Measurements from ENCODE around the gene CACNB1. TPM values are rescaled to one million over a fixed set of nuclear protein-coding genes. Genes with fewer than 3 reads are reported as not detected.

Gene CACNB1
- total and polyA plus RNA-seq, 2 experiments from 2014 or later, result 6.6 to 7.1 TPM

DNA sequence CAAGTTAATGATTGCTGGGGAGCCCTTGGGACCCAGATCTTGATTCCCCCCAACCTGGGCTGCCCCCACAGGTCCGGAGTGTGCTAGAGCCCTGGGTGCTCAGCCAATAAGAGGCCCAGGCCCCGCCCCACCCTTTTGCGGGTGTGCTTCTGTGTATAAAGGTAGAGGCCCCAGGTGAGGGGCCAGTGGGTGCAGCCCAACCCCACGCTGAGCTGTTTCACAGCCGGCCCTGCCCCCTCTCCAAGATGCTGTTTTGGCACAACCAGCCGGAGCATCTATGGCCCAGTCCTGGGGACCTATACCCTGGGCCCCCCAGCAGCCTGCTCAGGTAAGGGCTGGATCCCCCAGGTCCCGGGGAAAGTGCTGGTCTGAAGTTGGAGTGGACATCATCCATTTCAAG lies 40.1 kb upstream of the CACNB1 start:
- TF ChIP-seq EZH2phosphoT487 (IDR thresholded peaks at IDR 0.05; ENCODE audit: insufficient read depth, low read depth) (no peak), EZH2 (IDR thresholded peaks at IDR 0.05; ENCODE audit: insufficient read depth, poor library complexity, severe bottlenecking) (no peak)

GRCh38 chr17:39236981-39237441 lies 39.5 kb upstream of the CACNB1 start:
- no peak for TF ChIP-seq EZH2phosphoT487 (IDR thresholded peaks at IDR 0.05; ENCODE audit: insufficient read depth, low read depth)
- no peak overlapping the region for H3K9ac ChIP-seq
- 52 to 61% methylated on average over 5 to 6 of the region's 6 CpGs for WGBS, 2 experiments (ENCODE audit: low coverage in 1 of 2, low lambda C conversion rate in 2 of 2, missing lambda C conversion rate in 2 of 2)
- H3K9me3 ChIP-seq (ENCODE audit: low read depth), result no peaks in the 10 kb centered on the region
- no peak overlapping the region for H3K27ac ChIP-seq
- no peaks in the 10 kb centered on the region for H3K36me3 ChIP-seq (ENCODE audit: low read depth)
- H3F3A ChIP-seq (ENCODE audit: insufficient read depth), result no peaks in the 10 kb centered on the region
- H3K4me3 ChIP-seq, result no peak overlapping the region
- H3K9me2 ChIP-seq (ENCODE audit: insufficient read depth), result no peaks in the 10 kb centered on the region
- DNase-seq, result no peak
- in situ Hi-C loops (cut with MboI), result no loop called here
- H3K27me3 ChIP-seq (replicated peaks; ENCODE audit: insufficient read depth), result no peaks in the 10 kb centered on the region
- H3K79me2 ChIP-seq (ENCODE audit: insufficient read depth), result no peaks in the 10 kb centered on the region
- no peaks in the 10 kb centered on the region for H3K4me1 ChIP-seq (ENCODE audit: insufficient read depth)
- H3K4me2 ChIP-seq (ENCODE audit: unreplicated experiment), result no peak overlapping the region
- no peak overlapping the region for H2AFZ ChIP-seq
- no peaks in the 10 kb centered on the region for H4K20me1 ChIP-seq (ENCODE audit: insufficient read depth)

More for the DNA sequence above, 40.1 kb upstream of the CACNB1 start:
- Histone ChIP-seq H3K4me2 (ENCODE audit: unreplicated experiment) (no peak overlapping the region), H3F3A (ENCODE audit: insufficient read depth) (no peaks in the 10 kb centered on the region), H3K79me2 (ENCODE audit: insufficient read depth) (no peaks in the 10 kb centered on the region), H3K9me2 (ENCODE audit: insufficient read depth) (no peaks in the 10 kb centered on the region), H4K20me1 (ENCODE audit: insufficient read depth) (no peaks in the 10 kb centered on the region), H3K9ac (no peak overlapping the region), H3K4me3 (no peak overlapping the region), H2AFZ (no peak overlapping the region), H3K9me3 (ENCODE audit: low read depth) (no peaks in the 10 kb centered on the region), H3K27me3 (replicated peaks; ENCODE audit: insufficient read depth) (no peaks in the 10 kb centered on the region), H3K27ac (no peak overlapping the region), H3K4me1 (ENCODE audit: insufficient read depth) (no peaks in the 10 kb centered on the region), H3K36me3 (ENCODE audit: low read depth) (no peaks in the 10 kb centered on the region)
- DNase-seq, result no peak
- in situ Hi-C loops (cut with MboI), result no loop called here
- 63 to 72% methylated on average over 7 of the region's 7 CpGs for WGBS, 2 experiments (ENCODE audit: low coverage in 1 of 2, low lambda C conversion rate in 2 of 2, missing lambda C conversion rate in 2 of 2)

GRCh38 chr17:39236450-39236927 lies 39.0 kb upstream of the CACNB1 start:
- H3K79me2 ChIP-seq (ENCODE audit: insufficient read depth), result no peaks in the 10 kb centered on the region
- in situ Hi-C loops (cut with MboI), result no loop called here
- no peaks in the 10 kb centered on the region for H3K9me3 ChIP-seq (ENCODE audit: low read depth)
- no peak for TF ChIP-seq EZH2phosphoT487 (IDR thresholded peaks at IDR 0.05; ENCODE audit: insufficient read depth, low read depth)
- no peak for TF ChIP-seq EZH2 (IDR thresholded peaks at IDR 0.05; ENCODE audit: insufficient read depth, poor library complexity, severe bottlenecking)
- no peaks in the 10 kb centered on the region for H3F3A ChIP-seq (ENCODE audit: insufficient read depth)
- no peak overlapping the region for H3K4me2 ChIP-seq (ENCODE audit: unreplicated experiment)
- no peak overlapping the region for H3K9ac ChIP-seq
- 52 to 61% methylated on average over 5 of the region's 5 CpGs for WGBS, 2 experiments (ENCODE audit: low coverage in 1 of 2, low lambda C conversion rate in 2 of 2, missing lambda C conversion rate in 2 of 2)
- peaks cover 4% of the 10 kb centered on the region for H3K4me1 ChIP-seq (ENCODE audit: insufficient read depth)
- no peak for DNase-seq
- H3K4me3 ChIP-seq, result no peak overlapping the region
- H3K36me3 ChIP-seq (ENCODE audit: low read depth), result no peaks in the 10 kb centered on the region
- H3K9me2 ChIP-seq (ENCODE audit: insufficient read depth), result no peaks in the 10 kb centered on the region
- H2AFZ ChIP-seq, result no peak overlapping the region
- H4K20me1 ChIP-seq (ENCODE audit: insufficient read depth), result no peaks in the 10 kb centered on the region
- H3K27me3 ChIP-seq (replicated peaks; ENCODE audit: insufficient read depth), result no peaks in the 10 kb centered on the region
- no peak overlapping the region for H3K27ac ChIP-seq

DNA sequence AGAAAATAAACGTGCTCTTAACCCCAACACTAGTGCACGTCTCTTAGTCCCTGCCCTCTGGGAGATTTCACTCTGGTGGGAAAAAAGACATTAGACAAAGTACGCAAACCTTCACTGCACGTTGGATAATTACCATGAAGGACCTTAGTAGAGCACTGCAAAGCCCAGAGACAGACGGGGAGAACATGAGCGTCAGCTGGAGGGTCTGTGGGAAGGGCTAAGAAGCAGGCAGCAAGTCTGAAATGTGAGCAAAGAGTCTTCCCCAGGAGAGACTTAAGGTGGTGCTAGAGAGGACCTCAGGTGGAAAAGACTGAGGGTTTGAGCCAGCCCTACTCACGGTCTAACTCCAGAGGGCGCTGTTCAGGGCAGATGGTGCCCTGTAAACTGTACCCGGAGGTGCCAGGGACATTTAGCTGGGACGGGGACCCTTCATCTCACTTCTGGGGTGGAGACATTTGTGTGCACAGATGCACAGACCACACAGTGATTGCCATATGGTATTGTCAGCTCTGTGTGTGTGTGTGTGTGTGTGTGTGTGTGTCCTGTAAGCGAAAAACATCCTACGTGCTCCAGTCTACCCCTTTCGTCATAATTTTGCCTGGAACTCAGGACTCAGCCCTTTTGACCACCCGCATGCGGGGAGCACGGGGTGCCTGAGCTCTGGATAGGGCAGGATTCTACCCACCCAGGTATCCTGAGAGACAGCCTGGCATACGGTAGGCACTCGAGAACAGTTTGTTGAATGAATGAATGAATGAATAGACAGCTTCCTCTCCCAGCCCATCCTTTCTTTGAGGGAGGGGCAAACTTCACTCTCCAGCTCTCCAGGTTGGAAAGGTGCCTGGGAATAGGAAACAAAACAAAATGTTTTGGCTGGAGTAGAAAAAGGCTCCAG lies 38.3 kb upstream of the CACNB1 start:
- Histone ChIP-seq H2AFZ (no peak overlapping the region), H3K4me2 (ENCODE audit: unreplicated experiment) (no peak overlapping the region), H3K4me3 (no peak overlapping the region), H4K20me1 (ENCODE audit: insufficient read depth) (no peaks in the 10 kb centered on the region), H3K27me3 (replicated peaks; ENCODE audit: insufficient read depth) (no peaks in the 10 kb centered on the region), H3F3A (ENCODE audit: insufficient read depth) (no peaks in the 10 kb centered on the region), H3K27ac (no peak overlapping the region), H3K4me1 (ENCODE audit: insufficient read depth) (peaks cover 5% of the 10 kb centered on the region), H3K9me2 (ENCODE audit: insufficient read depth) (no peaks in the 10 kb centered on the region), H3K9ac (no peak overlapping the region), H3K36me3 (ENCODE audit: low read depth) (no peaks in the 10 kb centered on the region), H3K9me3 (ENCODE audit: low read depth) (no peaks in the 10 kb centered on the region), H3K79me2 (ENCODE audit: insufficient read depth) (no peaks in the 10 kb centered on the region)
- TF ChIP-seq EZH2phosphoT487 (IDR thresholded peaks at IDR 0.05; ENCODE audit: insufficient read depth, low read depth), result no peak
- TF ChIP-seq EZH2 (IDR thresholded peaks at IDR 0.05; ENCODE audit: insufficient read depth, poor library complexity, severe bottlenecking), result no peak
- peak; percentile 76 for DNase-seq
- in situ Hi-C loops (cut with MboI), result no loop called here
- 25 to 28% methylated on average over 18 of the region's 18 CpGs for WGBS, 2 experiments (ENCODE audit: low coverage in 1 of 2, low lambda C conversion rate in 2 of 2, missing lambda C conversion rate in 2 of 2)
